ENCODE measurements around the gene AMER2. TPM values are rescaled to one million over a fixed set of nuclear protein-coding genes. Genes with fewer than 3 reads are reported as not detected.

The AMER2 gene
- total and polyA plus RNA-seq, 8 donors, result 0.07 TPM; not detected in 7

- FAIRE-seq (no peak), ATAC-seq (no peak), DNase-seq (no peak)
- Histone ChIP-seq H3K27ac (no peak overlapping the region), H3K4me1 (no peaks in the 10 kb centered on the region), H3K27me3 (no peaks in the 10 kb centered on the region), H3K9me3 (no peaks in the 10 kb centered on the region), H3K36me3 (no peaks in the 10 kb centered on the region), H3K4me3 (no peak overlapping the region)
- TF ChIP-seq, protein P1, sequence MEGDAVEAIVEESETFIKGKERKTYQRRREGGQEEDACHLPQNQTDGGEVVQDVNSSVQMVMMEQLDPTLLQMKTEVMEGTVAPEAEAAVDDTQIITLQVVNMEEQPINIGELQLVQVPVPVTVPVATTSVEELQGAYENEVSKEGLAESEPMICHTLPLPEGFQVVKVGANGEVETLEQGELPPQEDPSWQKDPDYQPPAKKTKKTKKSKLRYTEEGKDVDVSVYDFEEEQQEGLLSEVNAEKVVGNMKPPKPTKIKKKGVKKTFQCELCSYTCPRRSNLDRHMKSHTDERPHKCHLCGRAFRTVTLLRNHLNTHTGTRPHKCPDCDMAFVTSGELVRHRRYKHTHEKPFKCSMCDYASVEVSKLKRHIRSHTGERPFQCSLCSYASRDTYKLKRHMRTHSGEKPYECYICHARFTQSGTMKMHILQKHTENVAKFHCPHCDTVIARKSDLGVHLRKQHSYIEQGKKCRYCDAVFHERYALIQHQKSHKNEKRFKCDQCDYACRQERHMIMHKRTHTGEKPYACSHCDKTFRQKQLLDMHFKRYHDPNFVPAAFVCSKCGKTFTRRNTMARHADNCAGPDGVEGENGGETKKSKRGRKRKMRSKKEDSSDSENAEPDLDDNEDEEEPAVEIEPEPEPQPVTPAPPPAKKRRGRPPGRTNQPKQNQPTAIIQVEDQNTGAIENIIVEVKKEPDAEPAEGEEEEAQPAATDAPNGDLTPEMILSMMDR (IDR thresholded peaks at IDR 0.05), result no peak
- intact Hi-C loops (cut with DNase I), result no loop called here
- 70 to 74% methylated on average over 4 of the region's 4 CpGs for WGBS, 2 donors
These were observed 36.2 kb downstream of the AMER2 start for GRCh38 chr13:25135896-25136295.

DNA sequence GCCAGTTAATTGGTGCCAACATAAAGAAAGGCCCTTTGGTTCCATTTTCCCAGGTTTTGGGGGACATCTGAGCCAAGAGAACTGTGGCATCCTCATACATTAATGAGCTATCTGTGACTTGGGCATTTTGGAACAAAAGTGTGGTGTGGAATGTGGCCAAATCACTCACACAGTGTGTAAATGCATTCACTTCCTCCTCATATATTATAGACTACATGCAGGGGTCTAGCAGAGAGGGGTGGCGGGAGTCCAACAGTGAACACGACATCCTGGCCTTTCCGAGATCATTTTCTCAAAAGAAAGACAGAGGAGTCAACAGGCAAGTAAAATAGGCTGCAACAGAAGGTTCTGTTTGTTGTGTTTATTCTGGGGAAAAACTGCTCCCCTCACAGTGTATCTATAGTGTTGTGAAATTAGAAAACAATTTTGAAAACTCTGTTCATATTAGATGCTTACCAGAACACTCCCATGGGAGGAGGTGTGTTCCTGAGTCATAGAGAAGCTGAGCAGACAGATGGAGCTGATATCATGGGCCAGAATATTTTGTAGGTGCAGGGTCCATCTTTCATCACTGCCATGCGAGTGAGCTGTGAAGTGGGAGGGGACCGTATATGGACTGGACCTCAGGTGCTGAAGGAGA is 39.2 kb downstream of the AMER2 start:
- TF ChIP-seq, protein P1 (IDR thresholded peaks at IDR 0.05), result no peak
- FAIRE-seq, result no peak
- Histone ChIP-seq H3K27me3 (no peaks in the 10 kb centered on the region), H3K9me3 (no peaks in the 10 kb centered on the region), H3K4me3 (no peak overlapping the region), H3K4me1 (no peaks in the 10 kb centered on the region), H3K27ac (no peak overlapping the region), H3K36me3 (no peaks in the 10 kb centered on the region)
- whole genome bisulfite sequencing, 2 donors, result 57 to 72% methylated on average over 5 of the region's 5 CpGs
- DNase-seq, result no peak
- ATAC-seq, result no peak
- intact Hi-C loops (cut with DNase I), result no loop called here

- ATAC-seq (no peak), FAIRE-seq (no peak), DNase-seq (no peak)
- Histone ChIP-seq H3K4me3 (no peak overlapping the region), H3K36me3 (no peaks in the 10 kb centered on the region), H3K27ac (no peak overlapping the region), H3K27me3 (no peaks in the 10 kb centered on the region), H3K4me1 (no peaks in the 10 kb centered on the region), H3K9me3 (no peaks in the 10 kb centered on the region)
- TF ChIP-seq, protein P1 (IDR thresholded peaks at IDR 0.05), result no peak
- intact Hi-C loops (cut with DNase I), result no loop called here
- 40 to 41% methylated on average over 6 of the region's 6 CpGs for WGBS, 2 donors
These were observed 40.1 kb downstream of the AMER2 start for GRCh38 chr13:25131881-25132420.

- TF ChIP-seq, protein P1 (IDR thresholded peaks at IDR 0.05), result no peak
- Histone ChIP-seq H3K27ac (no peak overlapping the region), H3K9me3 (no peaks in the 10 kb centered on the region), H3K4me1 (no peaks in the 10 kb centered on the region), H3K27me3 (no peaks in the 10 kb centered on the region), H3K36me3 (no peaks in the 10 kb centered on the region), H3K4me3 (no peak overlapping the region)
- 36 to 43% methylated on average over 3 of the region's 3 CpGs for WGBS, 2 donors
- FAIRE-seq (no peak), DNase-seq (no peak), ATAC-seq (no peak)
- intact Hi-C loops (cut with DNase I), result no loop called here
These were observed 41.1 kb downstream of the AMER2 start for GRCh38 chr13:25130944-25131343.

DNA sequence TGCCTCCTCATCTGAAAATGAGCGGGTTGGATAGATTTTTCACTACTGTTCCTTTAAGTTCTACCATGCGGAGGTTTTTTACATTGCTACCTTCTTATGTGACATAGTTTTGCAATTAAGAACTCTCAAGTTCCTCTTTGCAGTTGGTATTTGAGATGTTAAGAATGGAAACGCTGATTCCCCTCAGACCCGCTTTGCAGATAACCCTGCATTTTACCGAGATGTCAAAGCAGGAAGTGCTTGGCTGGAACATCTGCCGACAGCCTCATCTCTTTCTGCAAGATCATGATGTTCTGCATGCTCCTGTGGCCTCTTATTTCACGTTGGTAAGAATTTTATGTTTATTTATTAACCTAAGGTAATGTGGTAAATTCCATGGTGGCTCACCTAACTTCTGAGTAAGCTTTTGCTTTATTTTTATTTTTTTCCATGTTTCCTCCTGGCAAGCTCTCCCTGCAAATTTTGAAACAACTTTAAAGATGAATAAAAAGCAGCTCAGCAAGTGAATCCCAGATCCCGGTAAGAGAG is 53.6 kb downstream of the AMER2 start:
- peaks cover 0 to 4% (median 0%) of the 10 kb centered on the region in 4 donors for H3K27me3 ChIP-seq
- FAIRE-seq, result no peak
- H3K4me1 ChIP-seq, result no peaks in the 10 kb centered on the region
- no peaks in the 10 kb centered on the region for H3K9me3 ChIP-seq
- H3K36me3 ChIP-seq, result no peaks in the 10 kb centered on the region
- intact Hi-C loops (cut with DNase I), result no loop called here
- TF ChIP-seq, protein P1 (IDR thresholded peaks at IDR 0.05), result no peak
- 50% methylated on average over 8 of the region's 8 CpGs for WGBS, 2 donors
- no peak for ATAC-seq
- no peak overlapping the region for H3K27ac ChIP-seq
- DNase-seq, result no peak
- H3K4me3 ChIP-seq, result no peak overlapping the region

Data from pancreas (tissue), 10 donors.